GM12872 (cell line): ENCODE results near the gene USP32.

Experiments used
- CTCF ChIP-seq: IDR thresholded peaks from 3 replicates; pipeline ENCODE4 v1.5.1; 2011; ENCODE audit warnings: low read depth, mild to moderate bottlenecking, low read length, moderate library complexity; ENCODE audit not compliant: insufficient read depth

USP32 gene

GRCh38 chr17:60333628-60334031 lies 58.3 kb downstream of the USP32 start:
- TF ChIP-seq CTCF = no peak

DNA sequence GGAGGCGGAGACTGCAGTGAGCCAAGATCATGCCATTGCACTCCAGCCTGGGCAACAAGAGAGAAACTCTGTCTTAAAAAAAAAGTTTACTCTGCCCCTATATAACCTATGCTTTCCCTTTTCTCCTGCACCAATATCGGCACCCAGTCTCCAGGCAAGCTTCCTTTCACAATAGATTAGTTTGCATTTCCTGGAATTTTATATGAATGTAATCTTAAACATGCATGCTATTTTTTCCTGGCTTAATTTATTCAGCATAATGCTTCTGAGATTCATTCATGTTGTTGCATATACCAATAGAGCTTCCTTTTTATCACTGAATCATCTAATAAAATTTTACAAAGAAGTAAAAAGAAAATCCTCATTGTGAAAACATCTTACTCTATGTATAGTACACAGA lies 59.4 kb downstream of the USP32 start:
- TF ChIP-seq CTCF = no peak

DNA sequence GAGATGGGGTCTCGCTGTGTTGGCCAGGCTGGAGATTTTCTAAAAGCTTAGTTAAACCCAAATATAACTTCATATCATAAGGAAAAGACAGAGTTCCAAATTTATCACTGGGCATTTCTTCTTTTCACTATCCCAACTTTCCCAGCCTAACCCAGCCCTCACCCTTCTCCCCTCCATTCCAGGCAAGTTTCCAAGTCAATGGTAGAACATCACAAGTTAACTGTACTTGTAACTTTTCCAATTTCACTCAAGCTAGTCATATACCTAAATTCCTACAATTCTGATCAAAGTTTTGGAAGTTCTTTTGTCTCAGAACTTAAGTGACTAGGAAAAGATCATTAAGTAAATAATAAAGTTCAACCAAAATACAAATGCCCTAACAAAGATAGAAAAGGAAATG lies 61.2 kb downstream of the USP32 start:
- TF ChIP-seq CTCF = no peak

- TF ChIP-seq CTCF = no peak
Measured at GRCh38 chr17:60328679-60329078, 63.3 kb downstream of the USP32 start.

DNA sequence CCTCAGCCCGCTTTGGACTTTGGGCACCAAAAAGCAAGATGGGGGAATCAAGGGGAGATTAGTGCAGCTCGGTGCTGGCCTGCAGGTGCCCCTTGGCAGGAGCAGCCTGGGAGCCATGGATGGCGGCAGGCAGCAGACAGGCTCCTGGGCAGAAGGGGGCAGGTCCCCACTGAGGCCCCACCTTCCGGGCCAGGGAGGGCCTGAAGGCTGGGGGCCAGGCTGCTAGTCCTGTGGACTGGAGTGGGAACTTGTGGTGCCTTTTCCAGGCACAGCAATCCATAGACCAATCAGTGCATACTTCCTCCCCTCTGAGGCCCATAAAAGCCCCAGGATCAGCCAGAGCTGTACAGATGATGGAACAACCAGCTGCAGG lies 64.0 kb downstream of the USP32 start:
- no peak for TF ChIP-seq CTCF

GRCh38 chr17:60327134-60327900 lies 64.6 kb downstream of the USP32 start:
- TF ChIP-seq CTCF = no peak

- TF ChIP-seq CTCF = no peak
Measured at GRCh38 chr17:60326702-60327101, 65.2 kb downstream of the USP32 start.
